Renal pelvis (tissue), 4 donors: ENCODE measurements around the gene TNS1. TPM values are rescaled to one million over a fixed set of nuclear protein-coding genes. Genes with fewer than 3 reads are reported as not detected.
A peak's percentile ranks its signal among the peaks of the same experiment; 100 is the strongest.

ENCODE experiments used
- DNase-seq: peaks from one replicate; pipeline ENCODE4 v3.0.0-alpha.2; 2013
- polyA plus RNA-seq, 3 donors: library from polyadenylated mRNA; unstranded; fragments of 120-200 nt; gene quantifications; one replicate each; pipeline ENCODE4 v1.2.1, GENCODE V29; 2013; ENCODE audit not compliant: insufficient read length in 3 of 3

Gene TNS1
- polyA plus RNA-seq, 3 donors: 56.6 to 75.9 (median 67.8) TPM

GRCh38 chr2:217851191-217852020 lies 151.4 kb downstream of the TNS1 start:
- DNase-seq: no peak

GRCh38 chr2:217849154-217849975 lies 153.4 kb downstream of the TNS1 start:
- no peak for DNase-seq

DNA sequence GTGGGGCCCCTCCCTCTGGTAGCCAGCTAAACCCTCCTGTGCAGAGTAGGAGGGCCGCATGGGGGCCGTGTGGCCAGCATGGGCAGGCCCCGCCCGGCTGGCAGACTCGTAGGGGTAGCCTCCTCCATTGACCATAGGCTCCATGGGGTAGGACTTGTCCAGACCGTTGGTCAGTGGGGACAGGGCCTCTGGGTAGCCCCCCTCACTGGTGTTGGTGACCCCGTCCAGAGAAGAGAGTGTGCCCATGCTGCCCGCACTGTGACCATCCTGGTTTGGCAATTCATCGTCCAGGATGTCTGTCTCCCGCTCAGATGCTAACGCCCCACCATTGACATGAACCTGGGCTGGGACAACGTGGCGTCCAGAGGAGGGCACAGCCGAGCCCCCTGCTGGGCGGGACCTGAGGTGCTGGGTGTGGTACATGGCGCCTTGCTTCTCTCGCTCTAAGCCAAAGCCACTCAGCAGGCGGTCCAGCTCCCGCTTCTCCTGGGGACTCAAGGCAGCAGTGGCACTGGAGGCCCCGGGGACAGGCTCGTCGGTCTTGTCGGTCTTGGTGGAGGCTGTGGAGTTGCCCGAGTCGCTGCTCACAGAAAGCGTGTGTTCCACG lies 154.3 kb downstream of the TNS1 start:
- DNase-seq: no peak

DNA sequence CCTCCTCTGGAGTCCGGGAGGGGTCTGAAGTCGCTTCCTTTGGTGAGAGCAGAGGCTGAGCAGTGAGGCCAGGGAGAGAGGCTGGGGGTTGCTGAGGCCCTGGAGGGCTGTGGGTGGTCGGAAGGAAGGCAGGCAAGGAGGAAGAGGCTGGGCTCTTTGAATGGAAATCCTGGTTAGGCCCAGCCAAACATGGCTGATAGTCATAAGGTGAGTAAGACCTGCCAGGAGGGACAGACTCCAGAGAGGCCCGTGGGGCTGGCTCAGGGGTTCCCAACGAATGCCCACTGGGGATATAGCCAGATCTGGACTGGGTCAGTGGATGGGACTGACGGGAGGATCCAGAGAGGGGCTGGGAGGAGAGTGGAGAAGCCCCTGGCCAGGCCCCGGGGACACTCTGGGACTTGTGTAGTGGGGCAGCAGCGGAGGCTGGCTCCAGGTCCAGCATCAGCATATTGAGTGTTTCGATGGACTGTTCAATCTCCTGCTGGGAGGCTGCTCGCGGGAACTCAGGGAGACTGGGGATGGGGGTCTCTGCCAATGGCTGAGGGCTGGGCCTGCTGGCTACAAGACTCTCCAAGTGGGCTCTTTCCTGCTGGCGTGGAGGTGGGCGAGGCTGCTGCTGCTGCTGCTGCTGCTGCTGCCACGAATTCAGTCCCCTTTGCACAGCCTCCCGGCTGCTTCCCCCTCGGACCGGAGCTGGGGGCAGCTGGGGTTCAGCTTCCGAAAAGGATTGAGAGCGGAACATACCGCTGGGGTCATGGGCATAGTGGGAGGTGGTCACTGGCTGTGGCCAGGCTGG lies 155.0 kb downstream of the TNS1 start:
- no peak for DNase-seq

DNA sequence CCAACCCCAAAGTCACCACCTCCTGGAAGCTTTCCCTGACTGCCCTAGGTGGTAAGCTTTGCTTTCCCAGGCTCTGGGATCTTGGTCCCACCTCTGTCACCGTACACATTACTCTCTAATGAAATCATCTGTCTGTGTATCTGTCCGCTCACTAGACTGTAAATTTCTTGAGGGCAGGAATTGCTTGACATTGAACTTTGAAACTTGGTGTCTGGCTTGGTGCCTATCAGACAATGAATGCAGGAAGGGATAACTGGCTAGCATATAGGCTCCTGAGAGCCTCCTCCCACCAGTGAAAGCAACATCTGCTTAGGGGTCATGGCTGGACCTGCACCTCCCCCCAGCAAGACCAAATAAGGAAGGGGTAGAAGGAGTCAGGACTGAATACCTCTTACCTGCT lies 155.7 kb downstream of the TNS1 start:
- no peak for DNase-seq

GRCh38 chr2:217846321-217846743 lies 156.5 kb downstream of the TNS1 start:
- no peak for DNase-seq

DNA sequence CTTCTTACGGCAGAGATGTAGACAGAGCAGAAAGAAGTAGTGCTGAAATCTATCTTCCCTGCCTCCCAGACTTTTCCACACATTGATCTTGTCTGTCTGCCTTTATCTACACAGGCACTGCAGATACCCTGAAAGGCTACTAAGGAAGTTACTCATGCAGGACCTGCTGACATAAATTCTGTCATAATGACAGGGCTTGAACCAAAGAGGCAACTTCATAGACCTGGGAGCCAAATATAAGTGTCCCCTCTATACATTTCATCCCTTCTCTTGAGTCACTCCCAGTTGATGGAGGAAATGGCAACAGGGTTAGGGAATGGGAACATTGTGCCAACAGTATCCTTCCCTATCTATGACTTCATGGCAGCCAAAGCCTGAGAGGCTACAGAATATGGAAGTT lies 157.5 kb downstream of the TNS1 start:
- DNase-seq: no peak

GRCh38 chr2:217844696-217845095 lies 158.1 kb downstream of the TNS1 start:
- DNase-seq: no peak

GRCh38 chr2:217843324-217843723 lies 159.5 kb downstream of the TNS1 start:
- DNase-seq: no peak

DNA sequence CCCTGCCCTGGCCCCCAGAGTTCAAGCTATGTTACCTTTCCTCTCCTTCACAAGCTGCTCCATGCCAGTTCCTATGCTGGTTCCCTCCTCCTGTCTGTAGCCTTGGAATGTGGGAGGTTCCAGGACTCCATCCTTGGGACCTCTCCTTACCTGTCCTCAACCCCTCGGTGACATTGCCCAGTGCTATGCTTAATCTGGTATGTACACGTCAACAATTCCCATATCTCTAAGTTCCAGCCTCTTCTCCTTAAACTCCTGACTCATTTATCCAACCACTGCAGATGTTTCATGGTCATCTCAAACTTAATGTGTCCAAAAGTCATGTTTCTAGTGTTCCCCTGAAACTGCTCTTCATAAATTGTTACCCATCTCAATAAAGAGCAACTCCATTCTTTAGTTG lies 160.8 kb downstream of the TNS1 start:
- DNase-seq: no peak

GRCh38 chr2:217840522-217840921 lies 162.3 kb downstream of the TNS1 start:
- DNase-seq: no peak

DNA sequence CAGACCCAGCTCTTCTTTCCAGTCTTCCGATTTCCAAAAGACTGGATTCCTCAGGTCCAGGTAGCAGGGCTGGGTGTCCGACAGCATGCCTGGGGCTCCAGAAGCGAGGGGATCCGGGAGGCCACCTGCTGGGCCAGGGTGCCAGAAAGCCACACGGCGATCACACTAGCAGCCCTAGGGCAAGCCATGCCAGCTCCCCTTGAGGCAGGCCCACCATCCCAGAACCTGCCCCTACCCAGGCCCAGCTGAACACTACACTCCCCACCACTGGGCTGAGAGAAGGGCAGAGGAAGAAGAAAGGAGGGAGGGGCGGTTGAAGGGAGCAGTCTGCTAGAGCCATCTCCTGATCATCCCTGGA lies 163.1 kb downstream of the TNS1 start:
- no peak for DNase-seq

- no peak for DNase-seq
Measured at GRCh38 chr2:217839073-217839749, 163.6 kb downstream of the TNS1 start.

DNA sequence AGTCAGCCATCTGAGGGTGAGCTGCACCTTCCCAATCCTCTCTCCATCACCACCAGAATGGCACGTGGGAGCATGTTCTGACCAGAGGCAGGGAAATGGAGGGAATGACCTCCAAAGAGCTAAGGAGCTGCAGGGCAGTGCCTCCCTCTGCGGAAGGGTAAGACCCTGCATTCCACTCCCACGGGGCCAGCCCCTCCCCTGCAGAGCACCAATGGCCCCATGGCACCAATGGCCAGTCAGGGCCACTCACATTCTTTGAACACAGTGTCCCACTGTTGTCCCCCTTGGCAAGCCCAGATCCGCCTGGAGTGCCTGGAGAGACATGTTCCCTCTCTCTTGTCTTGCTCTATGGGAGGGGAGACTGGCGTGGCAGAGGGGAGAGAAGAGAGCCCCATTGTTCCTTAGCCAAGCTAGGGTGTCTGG lies 164.4 kb downstream of the TNS1 start:
- DNase-seq: no peak

GRCh38 chr2:217837530-217837929 lies 165.3 kb downstream of the TNS1 start:
- no peak for DNase-seq

DNA sequence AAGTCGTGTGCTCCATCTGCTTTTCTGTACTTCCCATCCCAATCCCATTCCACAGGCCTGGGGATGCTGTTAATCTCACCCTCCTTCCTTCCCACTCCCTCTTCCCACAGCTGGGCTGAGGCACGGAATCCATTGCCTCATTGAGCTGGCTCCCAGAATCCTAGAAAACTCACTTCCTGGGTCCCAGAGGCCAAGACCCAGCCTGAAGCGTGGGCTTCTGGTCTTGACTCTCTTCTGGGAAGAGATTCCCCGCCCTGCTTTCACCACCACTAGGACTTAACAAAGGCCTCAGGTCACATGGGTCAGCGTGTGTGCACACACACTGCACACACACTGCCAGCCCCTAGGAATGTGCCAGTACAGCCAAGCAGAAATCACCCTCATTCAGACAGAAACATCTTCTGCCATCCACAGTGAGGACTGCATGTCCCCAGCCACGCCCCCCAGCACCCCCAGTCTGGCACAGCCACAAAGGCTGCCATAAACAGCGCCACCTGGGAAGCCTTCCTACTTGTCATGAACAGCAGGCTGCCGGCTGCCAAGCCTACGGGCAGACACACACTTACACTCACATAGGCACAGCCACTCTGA lies 165.8 kb downstream of the TNS1 start:
- DNase-seq: no peak

DNA sequence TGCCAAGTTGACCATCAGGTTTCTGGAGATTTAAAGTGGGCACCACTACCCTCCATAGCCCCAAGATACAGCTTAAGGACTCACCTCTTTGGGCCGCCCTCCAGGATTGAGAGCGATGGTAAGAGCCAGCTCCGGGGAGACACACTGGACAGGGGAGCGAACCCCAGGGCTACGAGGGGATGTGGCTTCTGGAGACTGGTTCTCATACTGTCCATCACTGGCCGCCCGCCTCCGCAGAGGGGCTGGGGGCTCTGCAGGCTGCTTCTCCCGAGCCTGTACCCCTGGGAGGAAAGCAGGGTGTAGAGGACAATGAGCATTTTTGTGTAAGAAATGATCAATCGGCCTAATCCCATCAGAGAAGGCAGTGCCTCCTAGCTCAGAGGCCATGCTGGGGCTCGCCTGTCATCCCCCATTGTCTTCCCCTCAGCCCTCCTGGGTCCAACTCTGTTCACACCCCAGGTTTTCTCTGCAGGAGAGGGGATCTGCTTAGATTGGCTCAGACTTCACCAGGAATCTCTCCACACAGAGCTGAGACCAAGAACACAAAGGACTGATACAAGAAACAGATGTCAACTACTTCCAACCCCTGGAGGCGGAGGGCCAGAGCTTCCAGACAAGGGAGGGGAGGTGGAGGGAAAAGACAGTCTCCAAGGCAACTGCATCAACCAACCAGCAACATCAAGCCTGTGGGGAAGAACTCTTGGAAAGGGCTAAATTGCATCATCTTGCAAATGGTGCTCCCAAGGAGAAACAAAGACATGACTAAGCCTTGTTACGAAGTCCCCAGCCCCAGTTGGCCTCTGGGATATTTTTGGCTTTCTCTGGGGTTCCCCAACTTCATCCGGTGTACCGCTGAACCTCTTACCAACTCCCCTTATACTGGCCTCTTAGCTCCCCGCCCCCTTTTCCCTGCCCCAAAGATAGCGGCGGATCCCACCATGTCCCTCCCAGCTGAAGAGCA lies 166.6 kb downstream of the TNS1 start:
- DNase-seq: peak; percentile 52

DNA sequence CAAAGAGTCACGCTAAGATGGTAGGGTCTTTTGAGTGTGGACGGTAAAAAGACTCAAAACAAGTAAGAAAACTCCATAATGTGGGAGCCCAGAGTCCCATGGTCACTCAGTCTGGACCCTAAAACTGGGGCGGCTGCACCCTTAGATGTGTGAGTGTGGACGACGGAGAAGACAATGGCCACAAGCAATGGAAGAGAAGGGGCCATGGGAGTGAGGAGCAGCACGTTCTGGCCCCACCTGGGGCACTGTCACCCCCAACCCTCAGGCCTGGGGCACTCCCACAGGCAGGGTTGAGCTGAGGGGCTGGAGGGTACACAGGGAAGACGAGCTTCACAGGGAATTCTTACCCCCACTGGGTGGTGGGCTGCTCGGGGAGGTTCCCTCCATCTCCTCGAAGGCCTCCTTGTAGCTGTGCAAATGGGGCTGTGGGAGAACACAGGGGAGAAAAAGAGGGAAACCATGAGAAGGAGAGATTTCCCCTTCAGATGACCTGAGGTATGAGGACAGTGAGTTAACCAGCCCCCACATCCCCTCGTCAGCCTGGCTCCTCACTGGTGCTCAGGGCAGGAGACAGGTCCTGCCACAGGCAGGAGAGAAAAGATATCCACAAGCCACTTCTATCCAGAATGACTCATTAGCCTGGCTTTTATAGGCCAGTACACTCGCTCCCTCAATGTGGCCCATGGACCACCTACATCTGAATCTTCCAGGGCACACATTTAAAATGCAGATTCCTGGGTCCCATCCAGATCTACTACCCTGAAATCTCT lies 167.9 kb downstream of the TNS1 start:
- no peak for DNase-seq

- no peak for DNase-seq
Measured at GRCh38 chr2:217834057-217834620, 168.7 kb downstream of the TNS1 start.
